Upper lobe of left lung (tissue), 6 donors: Measurements from ENCODE around the gene PRKD3. TPM values are rescaled to one million over a fixed set of nuclear protein-coding genes. Genes with fewer than 3 reads are reported as not detected.

ENCODE experiments used
- ATAC-seq, 2 donors: fragments of 200-7000 bp; cut with Tn5 transposase; one replicate each; pipeline ENCODE4 v1.9.1; 2022; ENCODE audit warnings: mild to moderate bottlenecking in 2 of 2, moderate library complexity in 2 of 2; ENCODE audit not compliant: low FRiP score in 2 of 2
- DNase-seq, 2 donors: peaks; one replicate each; pipeline ENCODE4 v3.0.0-alpha.2; 2019 to 2020
- H3K27ac ChIP-seq, 4 donors: fragments of 200-600 bp; sonication (generic); one replicate each; pipeline ENCODE4 v1.5.1; 2016 to 2019
- H3K27me3 ChIP-seq, 4 donors: fragments of 200-600 bp; sonication (generic); one replicate each; pipeline ENCODE4 v1.5.1; 2017 to 2019
- H3K36me3 ChIP-seq, 4 donors: fragments of 200-600 bp; sonication (generic); one replicate each; pipeline ENCODE4 v1.5.1; 2016 to 2019
- H3K4me1 ChIP-seq, 4 donors: fragments of 200-600 bp; sonication (generic); one replicate each; pipeline ENCODE4 v1.5.1; 2018 to 2019
- H3K4me3 ChIP-seq, 4 donors: fragments of 200-600 bp; sonication (generic); one replicate each; pipeline ENCODE4 v1.5.1; 2017 to 2019; ENCODE audit warnings: mild to moderate bottlenecking in 2 of 4, moderate library complexity in 1 of 4
- H3K9me3 ChIP-seq, 4 donors: fragments of 200-600 bp; sonication (generic); one replicate each; pipeline ENCODE4 v1.5.1; 2018 to 2019
- CTCF ChIP-seq, 6 experiments: fragments of 450-650 bp in 4 of 6; fragments of 200-600 bp in 2 of 6; sonication (generic) in 2 of 6; IDR thresholded peaks; one replicate each; pipeline ENCODE4 v1.5.1; 2016 to 2019; ENCODE audit warnings: antibody characterized with exemption in 6 of 6
- EP300 ChIP-seq, 4 donors: sonication (generic); formaldehyde crosslinking; IDR thresholded peaks; one replicate each; pipeline ENCODE4 v1.5.1; 2017; ENCODE audit warnings: antibody characterized with exemption in 4 of 4, control low read depth in 2 of 4
- POLR2A ChIP-seq, 4 donors: fragments of 450-650 bp; IDR thresholded peaks; one replicate each; pipeline ENCODE4 v1.5.1; 2016 to 2017; ENCODE audit warnings: antibody characterized with exemption in 4 of 4, mild to moderate bottlenecking in 2 of 4
- POLR2AphosphoS5 ChIP-seq, 2 donors: sonication (generic); formaldehyde crosslinking; IDR thresholded peaks; one replicate each; pipeline ENCODE4 v1.5.1; 2017; ENCODE audit warnings: antibody characterized with exemption in 2 of 2
- WGBS, 2 donors: methylation state at CpG; one replicate each; pipeline ENCODE4 v1.1.5; 2017 to 2018; 5-methylcytosine and 5-hydroxymethylcytosine counted together
- total RNA-seq, 6 donors: library from RNA; depleted of rRNA in 4 of 6; stranded (reverse); fragments of >200 nt in 4 of 6; gene quantifications; one replicate each; pipeline versions ENCODE4 v1.1.0 to v1.2.1, GENCODE V29; 2016 to 2021
- donor health status: DM: no; HTN: no; CAD: no; lungs with moderate emphysema.
- donor health status: DM: no; HTN: yes; CAD: no; lungs with severe emphysema.

Gene PRKD3
- total RNA-seq, 6 donors from 2014 or later, result 25.5 to 57.6 (median 39.5) TPM

- H3K9me3 ChIP-seq, result no peaks in the 10 kb centered on the region
- peak in 1 of 2 donors; percentile 53 for DNase-seq
- 0 to 1% methylated on average over 27 to 28 of the region's 61 CpGs for WGBS, 2 donors
Observed at GRCh38 chr2:37323781-37324535, 675 bp downstream of the PRKD3 start.

GRCh38 chr2:37323176-37323780, 1.4 kb downstream of the PRKD3 start:
- DNase-seq (no peak), ATAC-seq (no peak)
- H3K36me3 ChIP-seq, result no peaks in the 10 kb centered on the region
- H3K9me3 ChIP-seq, result no peaks in the 10 kb centered on the region
- peak overlapping the region; percentile 66 to 90 (median 80) for H3K4me3 ChIP-seq
- TF ChIP-seq CTCF (IDR thresholded peaks at IDR 0.05) (no peak), POLR2AphosphoS5 (IDR thresholded peaks at IDR 0.05) (no peak), POLR2A (IDR thresholded peaks at IDR 0.05) (no peak), EP300 (IDR thresholded peaks at IDR 0.05) (no peak)
- peak overlapping the region; percentile 89 to 96 (median 92) for H3K27ac ChIP-seq
- peaks cover 26 to 50% (median 39%) of the 10 kb centered on the region in 4 donors for H3K4me1 ChIP-seq
- WGBS, 2 donors, result 15 to 20% methylated on average over 13 of the region's 13 CpGs
- no peaks in the 10 kb centered on the region for H3K27me3 ChIP-seq

More at GRCh38 chr2:37323781-37324535, 675 bp downstream of the PRKD3 start:
- TF ChIP-seq EP300 (IDR thresholded peaks at IDR 0.05) (no peak), POLR2A (IDR thresholded peaks at IDR 0.05) (no peak), POLR2AphosphoS5 (IDR thresholded peaks at IDR 0.05) (no peak), CTCF (IDR thresholded peaks at IDR 0.05) (no peak)
- H3K27me3 ChIP-seq, result no peaks in the 10 kb centered on the region
- H3K4me1 ChIP-seq, result peaks cover 26 to 43% (median 34%) of the 10 kb centered on the region in 4 donors
- peak; percentile 28 to 48 for ATAC-seq
- H3K36me3 ChIP-seq, result no peaks in the 10 kb centered on the region
- peak overlapping the region; percentile 66 to 90 (median 80) for H3K4me3 ChIP-seq
- H3K27ac ChIP-seq, result peak overlapping the region; percentile 89 to 96 (median 92)

- Histone ChIP-seq H3K4me3 (no peak overlapping the region), H3K27me3 (no peaks in the 10 kb centered on the region), H3K4me1 (peaks cover 29 to 53% (median 43%) of the 10 kb centered on the region in 4 donors), H3K27ac (no peak overlapping the region), H3K36me3 (no peaks in the 10 kb centered on the region), H3K9me3 (no peaks in the 10 kb centered on the region)
- ATAC-seq (no peak), DNase-seq (no peak)
- TF ChIP-seq EP300 (IDR thresholded peaks at IDR 0.05) (no peak), CTCF (IDR thresholded peaks at IDR 0.05) (no peak), POLR2AphosphoS5 (IDR thresholded peaks at IDR 0.05) (no peak), POLR2A (IDR thresholded peaks at IDR 0.05) (no peak)
Observed at GRCh38 chr2:37322368-37322767, 2.3 kb downstream of the PRKD3 start.

- ATAC-seq (no peak), DNase-seq (no peak)
- H3K4me1 ChIP-seq, result peaks cover 29 to 44% (median 43%) of the 10 kb centered on the region in 4 donors
Observed at GRCh38 chr2:37321029-37321682, 3.5 kb downstream of the PRKD3 start.

More at GRCh38 chr2:37321029-37321682, 3.5 kb downstream of the PRKD3 start:
- Histone ChIP-seq H3K9me3 (no peaks in the 10 kb centered on the region), H3K36me3 (no peaks in the 10 kb centered on the region), H3K27ac (no peak overlapping the region), H3K27me3 (no peaks in the 10 kb centered on the region), H3K4me3 (no peak overlapping the region)
- WGBS, 2 donors, result 65 to 66% methylated on average over 4 of the region's 4 CpGs
- TF ChIP-seq POLR2AphosphoS5 (IDR thresholded peaks at IDR 0.05) (no peak), CTCF (IDR thresholded peaks at IDR 0.05) (no peak), POLR2A (IDR thresholded peaks at IDR 0.05) (no peak), EP300 (IDR thresholded peaks at IDR 0.05) (no peak)
